GM12878 (cell line): ENCODE measurements around the gene IMMP2L. TPM values are rescaled to one million over a fixed set of nuclear protein-coding genes. Genes with fewer than 3 reads are reported as not detected.

Experiments used
- ATAC-seq: fragments of 200-7000 bp; cut with Tn5 transposase; 3 replicates; pipeline ENCODE4 v1.9.1; 2020; ENCODE audit warnings: mild to moderate bottlenecking, moderate library complexity
- BruUV-seq: library from RNA; stranded (reverse); fragments of 400-500 nt; replicated peaks from 2 replicates; lab custom pipeline; 2021; lab: Mats Ljungman, UMichigan
- CTCF ChIA-PET: fragments of 300-600 bp; sonication (Branson Sonifier 250); formaldehyde crosslinking; extraction: SDS; loops from one replicate; lab custom pipeline; 2021; ENCODE audit warnings: inconsistent platforms; lab: Yijun Ruan, JAX
- POLR2A ChIA-PET: fragments of 350-600 bp; formaldehyde crosslinking; extraction: SDS; loops from one replicate; lab custom pipeline; 2021; ENCODE audit warnings: inconsistent platforms; lab: Charles Lee
- RAD21 ChIA-PET: fragments of 300-600 bp; sonication (Branson Sonifier 250); formaldehyde crosslinking; loops from one replicate; lab custom pipeline; 2023; ENCODE audit warnings: antibody characterized with exemption; ENCODE audit not compliant: unreplicated experiment; lab: Charles Lee
- SMC1A ChIA-PET: fragments of 300-600 bp; sonication (Branson Sonifier 250); formaldehyde crosslinking; loops from one replicate; lab custom pipeline; 2023; ENCODE audit not compliant: unreplicated experiment, uncharacterized antibody; lab: Charles Lee
- DNase-seq: peaks from one replicate; pipeline ENCODE4 v3.0.0-alpha.2; 2011; ENCODE audit warnings: low read depth, low spot score
- FAIRE-seq: peaks from 3 replicates; lab custom pipeline; 2011; peaks lifted over from hg19 to GRCh38; lab: Jason Lieb, UNC
- H2AFZ ChIP-seq: 2 replicates; pipeline ENCODE4 v1.6.0; 2011; ENCODE audit warnings: low read depth, low read length, control low read depth; ENCODE audit not compliant: control insufficient read depth
- H3K27ac ChIP-seq: 2 replicates; pipeline ENCODE4 v1.5.1; 2011; ENCODE audit warnings: control low read depth; ENCODE audit not compliant: control insufficient read depth, insufficient read depth
- H3K27me3 ChIP-seq, 2 experiments: replicated peaks in 1 of 2; 2 replicates each; pipeline versions ENCODE4 v1.6.0 to v1.6.1; 2011; ENCODE audit warnings: low read length in 1 of 2; ENCODE audit not compliant: control insufficient read depth in 2 of 2, insufficient read depth in 2 of 2
- H3K36me3 ChIP-seq, 2 experiments: 2 replicates each; pipeline ENCODE4 v1.5.1; 2011; ENCODE audit warnings: low read length in 1 of 2; ENCODE audit not compliant: control insufficient read depth in 2 of 2, insufficient read depth in 2 of 2
- H3K4me1 ChIP-seq: 2 replicates; pipeline ENCODE4 v1.6.1; 2011; ENCODE audit warnings: mild to moderate bottlenecking, low read length, moderate library complexity, mixed read lengths; ENCODE audit not compliant: control insufficient read depth, insufficient read depth
- H3K4me2 ChIP-seq: 2 replicates; pipeline ENCODE4 v1.6.0; 2011; ENCODE audit warnings: control low read depth; ENCODE audit not compliant: control insufficient read depth, insufficient read depth
- H3K4me3 ChIP-seq: fragments of 200-600 bp; sonication (generic); 2 replicates; pipeline ENCODE4 v1.5.1; 2016
- H3K79me2 ChIP-seq: 2 replicates; pipeline ENCODE4 v1.6.0; 2011; ENCODE audit warnings: low read length; ENCODE audit not compliant: control insufficient read depth, insufficient read depth
- H3K9ac ChIP-seq: 2 replicates; pipeline ENCODE4 v1.8.0; 2011; ENCODE audit warnings: low read length, control low read depth, mixed read lengths; ENCODE audit not compliant: control insufficient read depth, insufficient read depth
- H3K9me3 ChIP-seq: replicated peaks from 3 replicates; pipeline ENCODE4 v1.5.1; 2011; ENCODE audit warnings: mild to moderate bottlenecking, low read length; ENCODE audit not compliant: control insufficient read depth, insufficient read depth
- H4K20me1 ChIP-seq: 2 replicates; pipeline ENCODE4 v1.6.0; 2011; ENCODE audit not compliant: control insufficient read depth, insufficient read depth
- CHD1 ChIP-seq: IDR thresholded peaks from 2 replicates; pipeline ENCODE4 v1.6.1; 2012; ENCODE audit warnings: low read depth, low read length, improper control_type of control experiment
- CTCF ChIP-seq, 3 experiments: IDR thresholded peaks in 2 of 3; conservative IDR thresholded peaks in 1 of 3; 2 replicates each; pipeline ENCODE4 v1.5.1; 2011; ENCODE audit warnings: low read depth in 3 of 3, low read length in 3 of 3, mild to moderate bottlenecking in 3 of 3, control low read depth in 2 of 3, moderate library complexity in 2 of 3, inconsistent platforms in 1 of 3, mixed read lengths in 1 of 3; ENCODE audit not compliant: control insufficient read depth in 2 of 3, insufficient read depth in 1 of 3; ENCODE audit errors: extremely low read depth in 1 of 3
- E2F4 ChIP-seq: IDR thresholded peaks from 2 replicates; pipeline ENCODE4 v1.6.1; 2012; ENCODE audit warnings: low read depth, low read length, improper control_type of control experiment
- EGR1 ChIP-seq, 2 experiments: IDR thresholded peaks; 1 replicate in 1 of 2; 2 replicates in 1 of 2; pipeline ENCODE4 v1.6.1; 2011 to 2012; ENCODE audit warnings: low read depth in 2 of 2, low read length in 2 of 2, borderline replicate concordance in 1 of 2, mild to moderate bottlenecking in 1 of 2, moderate library complexity in 1 of 2
- FOXM1 ChIP-seq: IDR thresholded peaks from 2 replicates; pipeline ENCODE4 v1.6.1; 2012; ENCODE audit warnings: low read depth, mild to moderate bottlenecking, inconsistent platforms, low read length, moderate library complexity
- IKZF2 ChIP-seq, 2 experiments: fragments of 450-650 bp; IDR thresholded peaks; 2 replicates each; pipeline ENCODE4 v1.6.1; 2017; ENCODE audit warnings: mild to moderate bottlenecking in 2 of 2, moderate library complexity in 2 of 2
- MEF2A ChIP-seq: IDR thresholded peaks from 2 replicates; pipeline ENCODE4 v1.6.1; 2011; ENCODE audit warnings: low read depth, mild to moderate bottlenecking, low read length, moderate library complexity; ENCODE audit not compliant: insufficient read depth
- MTA3 ChIP-seq: IDR thresholded peaks from 2 replicates; pipeline ENCODE4 v1.6.1; 2012; ENCODE audit warnings: low read length, inconsistent platforms, borderline replicate concordance
- MYC ChIP-seq: IDR thresholded peaks from 2 replicates; pipeline ENCODE4 v1.6.1; 2011; ENCODE audit warnings: mild to moderate bottlenecking, low read length, moderate library complexity, inconsistent platforms; ENCODE audit not compliant: insufficient read depth, insufficient replicate concordance, insufficient read length, severe bottlenecking
- NFYA ChIP-seq: IDR thresholded peaks from 2 replicates; pipeline ENCODE4 v1.6.1; 2011; ENCODE audit warnings: low read depth, mild to moderate bottlenecking, low read length, improper control_type of control experiment, borderline replicate concordance
- NRF1 ChIP-seq: conservative IDR thresholded peaks from 2 replicates; pipeline ENCODE4 v1.6.1; 2011; ENCODE audit warnings: mild to moderate bottlenecking, low read depth, low read length, improper control_type of control experiment
- PKNOX1 ChIP-seq: fragments of 450-650 bp; IDR thresholded peaks from 2 replicates; pipeline ENCODE4 v1.6.1; 2016; ENCODE audit warnings: mild to moderate bottlenecking
- PML ChIP-seq: IDR thresholded peaks from 2 replicates; pipeline ENCODE4 v1.6.1; 2012; ENCODE audit warnings: low read length, inconsistent platforms
- POLR2A ChIP-seq: IDR thresholded peaks from 2 replicates; pipeline ENCODE4 v1.6.1; 2011; ENCODE audit warnings: low read depth, mild to moderate bottlenecking, low read length
- RFX5 ChIP-seq: IDR thresholded peaks from 2 replicates; pipeline ENCODE4 v1.6.1; 2011; ENCODE audit warnings: low read depth, low read length, improper control_type of control experiment
- SKIL ChIP-seq: fragments of 450-650 bp; IDR thresholded peaks from 2 replicates; pipeline ENCODE4 v1.6.1; 2017; ENCODE audit warnings: mild to moderate bottlenecking, low read depth, inconsistent platforms; ENCODE audit not compliant: poor library complexity, severe bottlenecking
- STAT3 ChIP-seq: IDR thresholded peaks from 2 replicates; pipeline ENCODE4 v1.6.1; 2011; ENCODE audit warnings: low read depth, low read length, improper control_type of control experiment
- TAF1 ChIP-seq: IDR thresholded peaks from 2 replicates; pipeline ENCODE4 v1.6.1; 2011; ENCODE audit warnings: mild to moderate bottlenecking, low read depth, low read length, borderline replicate concordance
- WGBS: methylation state at CpG from one replicate; pipeline ENCODE4 v1.1.6; 2016; ENCODE audit warnings: low lambda C conversion rate; ENCODE audit not compliant: insufficient replicate concordance, insufficient coverage; ENCODE audit errors: missing lambda C conversion rate; 5-methylcytosine and 5-hydroxymethylcytosine counted together
- in situ Hi-C: fragments of 300-500 bp; cut with MboI; formaldehyde crosslinking; loops from 9 replicates; pipeline ENCODE4 v1.14.3; 2018; ENCODE audit warnings: mixed read lengths
- intact Hi-C: fragments of 100-400 bp; cut with micrococcal nuclease; formaldehyde crosslinking; loops from one replicate; pipeline ENCODE4 v1.14.2; 2022; ENCODE audit not compliant: unreplicated experiment
- polyA plus RNA-seq, 11 experiments: library from polyadenylated mRNA; depleted of rRNA in 4 of 11; unstranded in 6 of 11; stranded (reverse) in 5 of 11; fragments of >200 nt; fragmentation: Nextera tagmentation in 4 of 11; fragmentation: Illumina TruSeq in 1 of 11; extraction: Ambion mirVana in 4 of 11; extraction: Trizol in 1 of 11; gene quantifications; 1 replicate in 1 of 11; 2 replicates in 10 of 11; pipeline versions ENCODE4 v1.2.1 to v1.2.3, GENCODE V29; 2011 to 2016; ENCODE audit warnings: inconsistent platforms in 2 of 11, missing spikeins in 2 of 11, low read depth in 1 of 11
- total RNA-seq, 4 experiments: library from RNA; depleted of rRNA in 3 of 4; stranded (reverse); fragments of >200 nt in 3 of 4; fragmentation: Illumina TruSeq in 1 of 4; extraction: Trizol in 1 of 4; gene quantifications; 2 replicates each; pipeline versions ENCODE4 v1.2.1 to v1.2.3, GENCODE V29; 2013 to 2021

Gene IMMP2L
- total and polyA plus RNA-seq, 10 of the 15 experiments (the other 5 are each of a cell fraction or from before 2014, with no cell fraction given) = 12.6 to 46.3 (median 19.6) TPM

GRCh38 chr7:111413739-111414138 is 148.6 kb downstream of the IMMP2L start:
- no peak for FAIRE-seq
- Histone ChIP-seq H4K20me1 (no peaks in the 10 kb centered on the region), H3K27me3 (no peaks in the 10 kb centered on the region), H3K79me2 (no peaks in the 10 kb centered on the region), H3K9me3 (no peaks in the 10 kb centered on the region), H2AFZ (no peak overlapping the region), H3K36me3 (no peaks in the 10 kb centered on the region), H3K9ac (no peak overlapping the region), H3K4me2 (no peak overlapping the region), H3K4me3 (no peak overlapping the region), H3K27ac (no peak overlapping the region), H3K4me1 (no peaks in the 10 kb centered on the region)
- no TSS peak for BruUV-seq
- TF ChIP-seq IKZF2 (IDR thresholded peaks at IDR 0.05) = no peak
- no peak for TF ChIP-seq NRF1
- no peak for TF ChIP-seq CHD1
- TF ChIP-seq STAT3 = no peak
- TF ChIP-seq POLR2A = no peak
- no peak for TF ChIP-seq MYC
- TF ChIP-seq PML = no peak
- no peak for TF ChIP-seq RFX5
- TF ChIP-seq SKIL = no peak
- no peak for TF ChIP-seq TAF1
- no peak for TF ChIP-seq E2F4
- no peak for TF ChIP-seq MEF2A
- no peak for TF ChIP-seq CTCF (IDR thresholded peaks at IDR 0.05 in 2 of 3, conservative IDR thresholded peaks at IDR 0.05 in 1 of 3; ENCODE audit: control insufficient read depth in 2 of 3, extremely low read depth in 1 of 3, insufficient read depth in 1 of 3, low read depth in 3 of 3, low read length in 3 of 3)
- TF ChIP-seq FOXM1 = no peak
- no peak for TF ChIP-seq NFYA
- no peak for TF ChIP-seq PKNOX1
- TF ChIP-seq EGR1 (IDR thresholded peaks at IDR 0.05; ENCODE audit: borderline replicate concordance in 1 of 2, low read depth in 2 of 2, low read length in 2 of 2) = no peak
- TF ChIP-seq MTA3 = no peak
- SMC1A ChIA-PET = interaction anchor here (1.1 kb wide), 1 partner anchor 16 kb away, joined by 3 read pairs; no protein-coding TSS in a partner anchor
- CTCF ChIA-PET = interaction anchor here (0.6 kb wide), 1 partner anchor 1578 kb away, joined by 4 read pairs; no protein-coding TSS in a partner anchor
- intact Hi-C loops (no loop called here), in situ Hi-C loops (no loop called here)
- 100% methylated on average over 3 of the region's 3 CpGs for WGBS
- DNase-seq = no peak
- ATAC-seq = no peak
- POLR2A ChIA-PET = no interaction called here
- RAD21 ChIA-PET = no interaction called here
